ENCODE results near the gene CNTN6.

- TF ChIP-seq POLR2A (IDR thresholded peaks at IDR 0.05) (no peak), CTCF (IDR thresholded peaks at IDR 0.05) (no peak)
Observed at GRCh38 chr3:1092771-1093170, at the start of gene CNTN6.
